ENCODE data around the gene HNRNPAB.

DNA sequence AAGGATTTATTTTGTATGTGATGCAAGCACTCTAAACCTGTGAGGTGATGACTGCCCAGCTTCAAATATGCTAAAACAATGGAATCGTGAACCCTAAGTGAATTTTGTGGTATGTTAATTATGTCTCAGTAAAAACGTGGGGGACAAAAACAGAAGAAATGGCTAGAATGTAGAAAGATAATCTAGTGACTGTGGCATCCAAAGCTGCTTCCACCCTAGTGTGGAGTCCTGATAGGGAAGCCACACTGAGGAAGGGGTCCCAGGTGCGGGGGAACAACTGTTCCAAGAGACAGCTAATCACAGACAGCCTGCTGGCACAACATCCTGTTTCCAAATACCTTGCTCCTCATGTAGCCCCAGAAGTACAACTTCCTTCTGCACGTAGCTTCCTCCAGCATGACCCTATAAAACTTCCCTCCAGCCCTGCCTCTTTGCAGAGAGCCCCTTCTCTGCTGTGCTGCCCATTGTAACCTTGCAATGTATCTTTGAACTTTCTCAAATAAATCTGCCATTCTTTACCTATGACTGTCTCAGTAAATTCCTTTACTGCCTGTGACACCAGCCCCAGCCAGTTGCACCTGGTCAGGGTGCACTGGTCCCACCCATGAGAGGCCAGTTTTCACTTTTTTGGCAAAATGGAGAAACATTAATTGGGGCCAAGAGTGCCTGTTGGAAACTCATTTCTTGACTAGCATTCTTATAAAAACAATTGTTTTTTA, 22.0 kb upstream of the HNRNPAB start:
- TF ChIP-seq POLR2A (IDR thresholded peaks at IDR 0.05), result no peak
- TF ChIP-seq, protein P1, sequence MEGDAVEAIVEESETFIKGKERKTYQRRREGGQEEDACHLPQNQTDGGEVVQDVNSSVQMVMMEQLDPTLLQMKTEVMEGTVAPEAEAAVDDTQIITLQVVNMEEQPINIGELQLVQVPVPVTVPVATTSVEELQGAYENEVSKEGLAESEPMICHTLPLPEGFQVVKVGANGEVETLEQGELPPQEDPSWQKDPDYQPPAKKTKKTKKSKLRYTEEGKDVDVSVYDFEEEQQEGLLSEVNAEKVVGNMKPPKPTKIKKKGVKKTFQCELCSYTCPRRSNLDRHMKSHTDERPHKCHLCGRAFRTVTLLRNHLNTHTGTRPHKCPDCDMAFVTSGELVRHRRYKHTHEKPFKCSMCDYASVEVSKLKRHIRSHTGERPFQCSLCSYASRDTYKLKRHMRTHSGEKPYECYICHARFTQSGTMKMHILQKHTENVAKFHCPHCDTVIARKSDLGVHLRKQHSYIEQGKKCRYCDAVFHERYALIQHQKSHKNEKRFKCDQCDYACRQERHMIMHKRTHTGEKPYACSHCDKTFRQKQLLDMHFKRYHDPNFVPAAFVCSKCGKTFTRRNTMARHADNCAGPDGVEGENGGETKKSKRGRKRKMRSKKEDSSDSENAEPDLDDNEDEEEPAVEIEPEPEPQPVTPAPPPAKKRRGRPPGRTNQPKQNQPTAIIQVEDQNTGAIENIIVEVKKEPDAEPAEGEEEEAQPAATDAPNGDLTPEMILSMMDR (IDR thresholded peaks at IDR 0.05), result no peak
